Stomach smooth muscle (tissue), 2 donors: Measurements from ENCODE around the gene TBC1D9B.
A peak's percentile ranks its signal among the peaks of the same experiment; 100 is the strongest.

Experiments
- H3K27ac ChIP-seq: one replicate; pipeline ENCODE4 v1.7.0; 2013; ENCODE audit warnings: mild to moderate bottlenecking, low read length, inconsistent platforms
- H3K27me3 ChIP-seq, 2 donors: one replicate each; pipeline ENCODE4 v1.7.0; 2013; ENCODE audit warnings: low read length in 2 of 2; ENCODE audit not compliant: insufficient read depth in 2 of 2, control insufficient read depth in 1 of 2
- H3K36me3 ChIP-seq, 2 donors: one replicate each; pipeline ENCODE4 v1.7.0; 2013; ENCODE audit warnings: low read length in 2 of 2; ENCODE audit not compliant: control insufficient read depth in 2 of 2, insufficient read depth in 2 of 2
- H3K4me1 ChIP-seq: one replicate; pipeline ENCODE4 v1.7.0; 2013; ENCODE audit warnings: low read length; ENCODE audit not compliant: control insufficient read depth, insufficient read depth
- H3K4me3 ChIP-seq, 2 donors: one replicate each; pipeline ENCODE4 v1.7.0; 2013; ENCODE audit warnings: low read length in 2 of 2
- H3K9ac ChIP-seq, 2 donors: one replicate each; pipeline ENCODE4 v1.7.0; 2013; ENCODE audit warnings: low read length in 2 of 2, mild to moderate bottlenecking in 1 of 2
- H3K9me3 ChIP-seq, 2 donors: one replicate each; pipeline ENCODE4 v1.7.0; 2013; ENCODE audit warnings: low read length in 2 of 2; ENCODE audit not compliant: control insufficient read depth in 2 of 2
- donor health status: healthy.
- donor health status: Pancreatic carcinoma.

Gene TBC1D9B

DNA sequence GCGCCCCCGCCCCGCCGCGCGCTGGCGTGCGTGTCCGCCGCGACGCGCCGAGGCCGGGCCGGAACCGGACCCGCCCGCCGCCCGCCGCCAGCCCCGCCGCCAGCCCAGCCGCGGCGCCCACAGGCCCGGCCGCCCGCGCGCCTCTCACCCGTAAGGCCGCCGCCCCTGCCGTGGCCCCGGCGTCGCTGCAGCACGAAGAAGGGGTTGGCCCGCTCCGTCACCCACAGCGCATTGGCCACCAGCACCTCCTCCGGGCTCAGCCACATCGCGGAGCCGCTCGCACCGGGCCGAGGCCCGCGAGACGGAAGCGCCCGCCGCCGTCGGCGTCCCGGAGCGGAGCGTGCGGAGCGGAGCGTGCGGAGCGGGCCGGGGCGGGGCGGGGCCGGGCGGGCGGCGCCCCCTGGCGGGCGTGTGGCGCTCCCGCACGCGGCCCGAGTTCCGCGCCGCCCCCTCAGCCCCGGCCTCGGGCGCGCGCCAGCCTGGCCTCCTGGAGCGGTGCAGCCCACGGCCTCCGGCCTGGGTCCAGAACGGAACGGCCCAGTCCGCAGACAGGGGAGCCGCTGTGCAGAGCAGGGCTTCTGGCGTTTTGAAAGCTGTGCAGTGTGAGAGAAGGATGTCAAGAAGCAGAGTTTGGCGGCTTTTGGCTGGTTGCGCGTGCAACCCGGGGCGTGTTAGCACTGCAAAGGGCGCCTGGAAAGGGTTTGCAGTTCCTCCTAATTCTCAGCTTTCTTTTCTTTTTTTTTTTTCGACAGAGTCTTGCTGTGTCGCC, at the start of gene TBC1D9B:
TBC1D9B (minus strand) TSS at position 342 of the 769 bp plus-strand sequence; CDS start at position 266, 76 bp downstream.
- Histone ChIP-seq H3K4me1 (peaks cover 17% of the 10 kb centered on the region), H3K9me3 (no peaks in the 10 kb centered on the region), H3K4me3 (peak within 1 kb of the TSS; percentile 52 to 76), H3K27ac (peak within 1 kb of the TSS; percentile 24), H3K27me3 (no peaks in the 10 kb centered on the region), H3K9ac (peak within 1 kb of the TSS; percentile 71 to 73), H3K36me3 (peaks cover 10 to 14% of the 10 kb centered on the region in 2 donors)

- no peaks in the 10 kb centered on the region for H3K27me3 ChIP-seq
- H3K36me3 ChIP-seq, result peaks cover 8 to 10% of the 10 kb centered on the region in 2 donors
- H3K9ac ChIP-seq, result no peak overlapping the region
- no peaks in the 10 kb centered on the region for H3K9me3 ChIP-seq
- H3K4me3 ChIP-seq, result no peak overlapping the region
- no peaks in the 10 kb centered on the region for H3K4me1 ChIP-seq
- H3K27ac ChIP-seq, result no peak overlapping the region
These were observed 47.9 kb upstream of the TBC1D9B start for GRCh38 chr5:179955630-179956029.

DNA sequence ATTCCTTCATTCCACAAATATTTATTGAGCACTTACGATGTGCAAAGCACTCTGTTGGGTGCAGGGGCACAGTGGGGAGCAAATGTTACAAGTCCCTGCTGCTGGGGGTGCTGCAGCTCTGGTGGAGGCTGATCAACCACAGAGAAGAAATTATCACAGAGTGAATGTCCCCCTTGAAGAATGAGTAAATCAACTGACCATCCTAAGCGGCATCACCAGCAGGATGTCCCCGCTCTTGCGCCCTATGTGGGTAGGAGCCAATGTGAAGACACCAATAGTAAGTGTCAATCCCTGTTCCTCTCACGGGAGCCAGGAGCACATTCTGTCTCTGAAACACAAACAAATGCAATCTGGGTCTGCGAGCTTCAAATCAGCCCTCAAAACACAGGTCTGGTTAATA, 47.4 kb upstream of the TBC1D9B start:
- no peak overlapping the region for H3K4me3 ChIP-seq
- no peaks in the 10 kb centered on the region for H3K9me3 ChIP-seq
- H3K27ac ChIP-seq, result no peak overlapping the region
- no peaks in the 10 kb centered on the region for H3K4me1 ChIP-seq
- H3K36me3 ChIP-seq, result peaks cover 8 to 10% of the 10 kb centered on the region in 2 donors
- no peak overlapping the region for H3K9ac ChIP-seq
- no peaks in the 10 kb centered on the region for H3K27me3 ChIP-seq

DNA sequence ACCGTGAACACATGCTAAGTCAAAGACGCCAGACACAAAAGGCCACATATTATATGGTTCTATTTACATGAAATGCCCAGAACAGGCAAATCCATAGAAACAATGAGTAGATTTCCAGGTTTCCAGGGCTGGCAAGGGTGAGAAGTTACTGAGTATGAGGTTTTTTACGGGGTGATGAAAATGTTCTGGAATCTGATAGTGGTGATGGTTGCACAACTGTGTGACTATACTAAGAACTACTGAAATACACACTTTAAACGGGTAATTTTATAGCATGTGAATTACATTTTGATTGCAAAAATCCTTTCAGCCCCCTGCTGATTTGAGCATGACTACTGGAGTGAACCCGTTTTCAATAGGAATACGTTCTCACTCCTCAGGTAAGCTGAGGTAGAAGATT, 46.7 kb upstream of the TBC1D9B start:
- Histone ChIP-seq H3K27ac (no peak overlapping the region), H3K36me3 (peaks cover 8 to 10% of the 10 kb centered on the region in 2 donors), H3K4me1 (no peaks in the 10 kb centered on the region), H3K9me3 (no peaks in the 10 kb centered on the region), H3K4me3 (no peak overlapping the region), H3K27me3 (no peaks in the 10 kb centered on the region), H3K9ac (no peak overlapping the region)

DNA sequence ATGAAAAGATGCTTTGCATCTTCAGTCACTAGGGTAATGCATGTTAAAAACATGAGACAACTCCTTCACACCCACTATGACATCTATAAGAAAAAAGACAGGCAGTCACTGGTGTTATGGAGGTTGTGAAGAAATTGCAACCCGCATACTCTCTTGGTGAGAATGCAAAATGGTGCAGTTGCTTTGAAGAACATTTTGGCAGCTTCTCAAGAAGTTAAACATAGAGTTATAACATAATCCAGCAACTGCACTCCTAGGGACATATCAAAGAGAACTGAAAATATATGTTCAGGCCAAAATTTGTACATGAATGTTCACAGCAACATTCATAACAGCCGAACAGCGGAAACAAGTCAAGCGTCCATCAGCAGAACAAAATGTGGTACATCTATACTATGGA, 46.3 kb upstream of the TBC1D9B start:
- H3K4me3 ChIP-seq, result no peak overlapping the region
- H3K9me3 ChIP-seq, result no peaks in the 10 kb centered on the region
- no peaks in the 10 kb centered on the region for H3K27me3 ChIP-seq
- no peak overlapping the region for H3K9ac ChIP-seq
- H3K36me3 ChIP-seq, result peaks cover 8 to 10% of the 10 kb centered on the region in 2 donors
- no peak overlapping the region for H3K27ac ChIP-seq
- H3K4me1 ChIP-seq, result no peaks in the 10 kb centered on the region

GRCh38 chr5:179936976-179937681, 29.4 kb upstream of the TBC1D9B start:
- no peak overlapping the region for H3K4me3 ChIP-seq
- H3K9me3 ChIP-seq, result no peaks in the 10 kb centered on the region
- no peaks in the 10 kb centered on the region for H3K4me1 ChIP-seq
- no peak overlapping the region for H3K9ac ChIP-seq
- H3K27ac ChIP-seq, result no peak overlapping the region
- no peaks in the 10 kb centered on the region for H3K36me3 ChIP-seq
- no peaks in the 10 kb centered on the region for H3K27me3 ChIP-seq

DNA sequence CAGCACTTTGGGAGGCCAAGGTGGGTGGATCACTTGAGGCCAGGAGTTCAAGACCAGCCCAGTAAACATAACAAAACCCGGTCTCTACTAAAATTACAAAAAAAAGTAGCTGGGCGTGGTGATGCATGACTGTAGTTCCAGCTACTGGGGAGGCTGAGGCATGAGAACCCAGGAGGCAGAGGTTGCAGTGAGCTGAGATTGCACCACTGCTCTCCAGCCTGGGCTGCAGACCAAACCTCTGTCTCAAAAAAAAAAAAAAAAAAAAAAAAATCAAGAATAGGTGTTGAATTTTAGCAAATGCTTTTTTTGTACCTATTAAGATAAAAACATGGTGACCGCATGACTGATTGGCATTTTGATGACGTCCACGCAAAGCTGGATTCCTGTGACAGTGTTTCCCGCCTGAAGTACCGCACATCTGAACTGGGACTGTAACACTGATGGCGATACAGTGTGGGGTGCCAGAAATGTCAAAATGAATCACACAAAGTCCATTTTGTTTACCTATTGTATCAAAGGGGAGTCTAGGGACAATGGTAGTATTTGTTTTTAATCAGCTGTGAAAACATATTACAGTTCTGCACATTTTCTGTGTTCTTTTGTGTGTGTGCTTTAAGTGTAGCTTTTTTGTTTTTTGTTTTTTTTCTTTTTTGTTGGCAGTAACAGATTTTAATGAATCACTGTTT, 23.2 kb upstream of the TBC1D9B start:
- H3K36me3 ChIP-seq, result no peaks in the 10 kb centered on the region
- no peaks in the 10 kb centered on the region for H3K27me3 ChIP-seq
- no peaks in the 10 kb centered on the region for H3K4me1 ChIP-seq
- H3K9ac ChIP-seq, result no peak overlapping the region
- no peaks in the 10 kb centered on the region for H3K9me3 ChIP-seq
- no peak overlapping the region for H3K4me3 ChIP-seq
- H3K27ac ChIP-seq, result no peak overlapping the region

GRCh38 chr5:179927824-179928223, 20.1 kb upstream of the TBC1D9B start:
- Histone ChIP-seq H3K4me1 (no peaks in the 10 kb centered on the region), H3K36me3 (no peaks in the 10 kb centered on the region), H3K9ac (no peak overlapping the region), H3K9me3 (no peaks in the 10 kb centered on the region), H3K27ac (no peak overlapping the region), H3K4me3 (no peak overlapping the region), H3K27me3 (no peaks in the 10 kb centered on the region)

DNA sequence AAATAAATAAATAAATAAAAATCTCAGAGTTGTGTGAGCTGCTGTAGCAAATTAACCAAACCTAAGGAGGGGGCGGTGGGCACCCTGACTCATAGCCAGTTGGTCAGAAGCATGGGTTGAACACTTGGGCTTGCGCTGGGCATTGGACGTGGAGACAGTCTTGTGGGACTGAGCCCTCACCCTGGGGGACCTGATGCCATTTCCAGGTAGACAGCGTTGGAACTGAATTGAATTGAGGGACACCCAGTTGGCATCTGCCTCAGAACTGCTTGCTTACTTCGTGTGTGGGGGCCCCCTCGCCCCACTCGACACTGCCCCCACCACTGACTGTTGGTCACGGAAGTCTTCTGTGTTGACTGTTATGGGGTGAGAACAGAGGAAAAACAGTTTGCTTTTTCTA, 19.0 kb upstream of the TBC1D9B start:
- Histone ChIP-seq H3K36me3 (no peaks in the 10 kb centered on the region), H3K4me1 (no peaks in the 10 kb centered on the region), H3K4me3 (no peak overlapping the region), H3K27ac (no peak overlapping the region), H3K9ac (no peak overlapping the region), H3K9me3 (no peaks in the 10 kb centered on the region), H3K27me3 (no peaks in the 10 kb centered on the region)

- Histone ChIP-seq H3K9ac (no peak overlapping the region), H3K4me1 (no peaks in the 10 kb centered on the region), H3K9me3 (no peaks in the 10 kb centered on the region), H3K27ac (no peak overlapping the region), H3K4me3 (no peak overlapping the region), H3K36me3 (no peaks in the 10 kb centered on the region), H3K27me3 (no peaks in the 10 kb centered on the region)
These were observed 15.7 kb upstream of the TBC1D9B start for GRCh38 chr5:179923436-179923835.
